ENCODE results near the gene ACVR1B.

Gene ACVR1B

GRCh38 chr12:51915951-51916350 is 35.5 kb upstream of the ACVR1B start:
- DNase-seq: no peak
- in situ Hi-C loops (cut with MboI; ENCODE audit: low pct_unique_long_range_greater_than_20kb, low sequenced_read_pairs): no loop called here

- in situ Hi-C loops (cut with MboI; ENCODE audit: low pct_unique_long_range_greater_than_20kb, low sequenced_read_pairs): no loop called here
- DNase-seq: no peak
Observed at GRCh38 chr12:51917041-51917590, 34.4 kb upstream of the ACVR1B start.

- DNase-seq: no peak
- in situ Hi-C loops (cut with MboI; ENCODE audit: low pct_unique_long_range_greater_than_20kb, low sequenced_read_pairs): no loop called here
Observed at GRCh38 chr12:51917746-51918453, 33.6 kb upstream of the ACVR1B start.

GRCh38 chr12:51920046-51920445 is 31.5 kb upstream of the ACVR1B start:
- in situ Hi-C loops (cut with MboI; ENCODE audit: low pct_unique_long_range_greater_than_20kb, low sequenced_read_pairs): no loop called here
- DNase-seq: no peak

- in situ Hi-C loops (cut with MboI; ENCODE audit: low pct_unique_long_range_greater_than_20kb, low sequenced_read_pairs): no loop called here
- DNase-seq: no peak
Observed at GRCh38 chr12:51921017-51921725, 30.3 kb upstream of the ACVR1B start.

GRCh38 chr12:51922146-51922545 is 29.4 kb upstream of the ACVR1B start:
- in situ Hi-C loops (cut with MboI; ENCODE audit: low pct_unique_long_range_greater_than_20kb, low sequenced_read_pairs): no loop called here
- DNase-seq: no peak

- in situ Hi-C loops (cut with MboI; ENCODE audit: low pct_unique_long_range_greater_than_20kb, low sequenced_read_pairs): no loop called here
- DNase-seq: no peak
Observed at GRCh38 chr12:51922762-51923505, 28.6 kb upstream of the ACVR1B start.

GRCh38 chr12:51923506-51924365 is 27.8 kb upstream of the ACVR1B start:
- in situ Hi-C loops (cut with MboI; ENCODE audit: low pct_unique_long_range_greater_than_20kb, low sequenced_read_pairs): no loop called here
- peak; percentile 42 for DNase-seq

- in situ Hi-C loops (cut with MboI; ENCODE audit: low pct_unique_long_range_greater_than_20kb, low sequenced_read_pairs): no loop called here
- no peak for DNase-seq
Observed at GRCh38 chr12:51924551-51925319, 26.8 kb upstream of the ACVR1B start.

GRCh38 chr12:51925346-51926063 is 26.0 kb upstream of the ACVR1B start:
- in situ Hi-C loops (cut with MboI; ENCODE audit: low pct_unique_long_range_greater_than_20kb, low sequenced_read_pairs): no loop called here
- no peak for DNase-seq

- peak; percentile 49 for DNase-seq
- in situ Hi-C loops (cut with MboI; ENCODE audit: low pct_unique_long_range_greater_than_20kb, low sequenced_read_pairs): no loop called here
Observed at GRCh38 chr12:51926064-51926632, 25.4 kb upstream of the ACVR1B start.

- DNase-seq: peak; percentile 54
- in situ Hi-C loops (cut with MboI; ENCODE audit: low pct_unique_long_range_greater_than_20kb, low sequenced_read_pairs): no loop called here
Observed at GRCh38 chr12:51926718-51927117, 24.8 kb upstream of the ACVR1B start.

GRCh38 chr12:51932218-51933076 is 19.1 kb upstream of the ACVR1B start:
- in situ Hi-C loops (cut with MboI; ENCODE audit: low pct_unique_long_range_greater_than_20kb, low sequenced_read_pairs): no loop called here
- no peak for DNase-seq

GRCh38 chr12:51934080-51934479 is 17.4 kb upstream of the ACVR1B start:
- in situ Hi-C loops (cut with MboI; ENCODE audit: low pct_unique_long_range_greater_than_20kb, low sequenced_read_pairs): no loop called here
- DNase-seq: no peak

GRCh38 chr12:51937926-51938325 is 13.6 kb upstream of the ACVR1B start:
- DNase-seq: no peak
- in situ Hi-C loops (cut with MboI; ENCODE audit: low pct_unique_long_range_greater_than_20kb, low sequenced_read_pairs): no loop called here

GRCh38 chr12:51938726-51939125 is 12.8 kb upstream of the ACVR1B start:
- in situ Hi-C loops (cut with MboI; ENCODE audit: low pct_unique_long_range_greater_than_20kb, low sequenced_read_pairs): no loop called here

More at GRCh38 chr12:51938726-51939125, 12.8 kb upstream of the ACVR1B start:
- no peak for DNase-seq

Measured in KBM-7 (cell line).